Colonic mucosa (tissue), 4 donors: Measurements from ENCODE around the gene FAM98C. TPM values are rescaled to one million over a fixed set of nuclear protein-coding genes. Genes with fewer than 3 reads are reported as not detected.

Source experiments
- DNase-seq: peaks from one replicate; pipeline ENCODE4 v3.0.0-alpha.2; 2020
- H3K27ac ChIP-seq: fragments of 200-600 bp; one replicate; pipeline ENCODE4 v1.8.0; 2021
- H3K27me3 ChIP-seq: fragments of 200-600 bp; one replicate; pipeline ENCODE4 v1.8.0; 2021
- H3K36me3 ChIP-seq: fragments of 200-600 bp; one replicate; pipeline ENCODE4 v1.8.0; 2021
- H3K4me1 ChIP-seq: fragments of 200-600 bp; one replicate; pipeline ENCODE4 v1.8.0; 2021; ENCODE audit warnings: mild to moderate bottlenecking
- H3K4me3 ChIP-seq: fragments of 200-600 bp; one replicate; pipeline ENCODE4 v1.8.0; 2021
- H3K9ac ChIP-seq, 2 donors: one replicate each; pipeline ENCODE4 v1.7.0; 2013; ENCODE audit warnings: control low read depth in 2 of 2, low read depth in 2 of 2, low read length in 2 of 2
- H3K9me3 ChIP-seq: fragments of 200-600 bp; one replicate; pipeline ENCODE4 v1.8.0; 2021
- CTCF ChIP-seq: fragments of 200-600 bp; IDR thresholded peaks from one replicate; pipeline ENCODE4 v1.8.0; 2022; ENCODE audit warnings: antibody characterized with exemption, mild to moderate bottlenecking
- intact Hi-C: fragments of 100-400 bp; cut with DNase I; formaldehyde crosslinking; loops from one replicate; pipeline ENCODE4 v1.14.1; 2022
- total RNA-seq, 2 donors: library from RNA; stranded (reverse); fragmentation: NEBNext Ultra II Directional in 1 of 2; extraction: Animal tissue kit (Norgen Biotek cat#: 25700) in 1 of 2; gene quantifications; one replicate each; pipeline ENCODE4 v1.2.1, GENCODE V29; 2021
- donor health status: healthy.
- donor health status: DM: no; HTN: no; CAD: no.
- donor health status: DM: no; HTN: no; CAD: no.

Gene FAM98C
- total RNA-seq, 2 donors from 2014 or later: 31.4 to 35.4 TPM

- TF ChIP-seq CTCF: no peak
- Histone ChIP-seq H3K9me3 (no peaks in the 10 kb centered on the region), H3K27ac (no peak overlapping the region), H3K36me3 (no peaks in the 10 kb centered on the region), H3K4me3 (no peak overlapping the region), H3K9ac (no peak overlapping the region), H3K4me1 (no peaks in the 10 kb centered on the region), H3K27me3 (no peaks in the 10 kb centered on the region)
- no peak for DNase-seq
- intact Hi-C loops: no loop called here
These were observed 48.7 kb downstream of the FAM98C start for GRCh38 chr19:38451629-38452028.

- Histone ChIP-seq H3K9ac (no peak overlapping the region), H3K4me1 (no peaks in the 10 kb centered on the region), H3K27ac (no peak overlapping the region), H3K4me3 (no peak overlapping the region), H3K27me3 (no peaks in the 10 kb centered on the region), H3K9me3 (no peaks in the 10 kb centered on the region), H3K36me3 (no peaks in the 10 kb centered on the region)
- TF ChIP-seq CTCF: no peak
- peak; percentile 26 for DNase-seq
- intact Hi-C loops: no loop called here
These were observed 49.8 kb downstream of the FAM98C start for GRCh38 chr19:38452430-38453366.

GRCh38 chr19:38453596-38453995, 50.7 kb downstream of the FAM98C start:
- no peak for TF ChIP-seq CTCF
- H3K27me3 ChIP-seq: no peaks in the 10 kb centered on the region
- intact Hi-C loops: no loop called here
- DNase-seq: no peak
- no peak overlapping the region for H3K27ac ChIP-seq
- no peak overlapping the region for H3K9ac ChIP-seq
- no peaks in the 10 kb centered on the region for H3K9me3 ChIP-seq
- no peak overlapping the region for H3K4me3 ChIP-seq
- no peaks in the 10 kb centered on the region for H3K4me1 ChIP-seq
- no peaks in the 10 kb centered on the region for H3K36me3 ChIP-seq

- no peaks in the 10 kb centered on the region for H3K36me3 ChIP-seq
- no peak for TF ChIP-seq CTCF
- DNase-seq: no peak
- no peaks in the 10 kb centered on the region for H3K4me1 ChIP-seq
- no peaks in the 10 kb centered on the region for H3K27me3 ChIP-seq
- intact Hi-C loops: no loop called here
- H3K9me3 ChIP-seq: no peaks in the 10 kb centered on the region
- H3K4me3 ChIP-seq: no peak overlapping the region
- no peak overlapping the region for H3K27ac ChIP-seq
- no peak overlapping the region for H3K9ac ChIP-seq
These were observed 52.1 kb downstream of the FAM98C start for GRCh38 chr19:38455031-38455430.

GRCh38 chr19:38457202-38457601, 54.3 kb downstream of the FAM98C start:
- TF ChIP-seq CTCF: no peak
- no peak overlapping the region for H3K9ac ChIP-seq
- H3K4me3 ChIP-seq: no peak overlapping the region
- no peaks in the 10 kb centered on the region for H3K27me3 ChIP-seq
- no peaks in the 10 kb centered on the region for H3K4me1 ChIP-seq
- H3K27ac ChIP-seq: no peak overlapping the region
- DNase-seq: no peak
- intact Hi-C loops: no loop called here
- H3K9me3 ChIP-seq: no peaks in the 10 kb centered on the region
- H3K36me3 ChIP-seq: no peaks in the 10 kb centered on the region
